NCI-H1694 (cell line): ENCODE measurements around the gene ABHD4.
A peak's percentile ranks its signal among the peaks of the same experiment; 100 is the strongest.
"Not testable (repeated sequence)": the region's sequence is repeated elsewhere in the genome, so short reads cannot be mapped to it uniquely, and the experiment has no call there.

ENCODE experiments used
- DNase-seq: peaks from one replicate; lab custom pipeline; 2025; lab: John Stamatoyannopoulos, UW

The ABHD4 gene, protein sequence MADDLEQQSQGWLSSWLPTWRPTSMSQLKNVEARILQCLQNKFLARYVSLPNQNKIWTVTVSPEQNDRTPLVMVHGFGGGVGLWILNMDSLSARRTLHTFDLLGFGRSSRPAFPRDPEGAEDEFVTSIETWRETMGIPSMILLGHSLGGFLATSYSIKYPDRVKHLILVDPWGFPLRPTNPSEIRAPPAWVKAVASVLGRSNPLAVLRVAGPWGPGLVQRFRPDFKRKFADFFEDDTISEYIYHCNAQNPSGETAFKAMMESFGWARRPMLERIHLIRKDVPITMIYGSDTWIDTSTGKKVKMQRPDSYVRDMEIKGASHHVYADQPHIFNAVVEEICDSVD

DNA sequence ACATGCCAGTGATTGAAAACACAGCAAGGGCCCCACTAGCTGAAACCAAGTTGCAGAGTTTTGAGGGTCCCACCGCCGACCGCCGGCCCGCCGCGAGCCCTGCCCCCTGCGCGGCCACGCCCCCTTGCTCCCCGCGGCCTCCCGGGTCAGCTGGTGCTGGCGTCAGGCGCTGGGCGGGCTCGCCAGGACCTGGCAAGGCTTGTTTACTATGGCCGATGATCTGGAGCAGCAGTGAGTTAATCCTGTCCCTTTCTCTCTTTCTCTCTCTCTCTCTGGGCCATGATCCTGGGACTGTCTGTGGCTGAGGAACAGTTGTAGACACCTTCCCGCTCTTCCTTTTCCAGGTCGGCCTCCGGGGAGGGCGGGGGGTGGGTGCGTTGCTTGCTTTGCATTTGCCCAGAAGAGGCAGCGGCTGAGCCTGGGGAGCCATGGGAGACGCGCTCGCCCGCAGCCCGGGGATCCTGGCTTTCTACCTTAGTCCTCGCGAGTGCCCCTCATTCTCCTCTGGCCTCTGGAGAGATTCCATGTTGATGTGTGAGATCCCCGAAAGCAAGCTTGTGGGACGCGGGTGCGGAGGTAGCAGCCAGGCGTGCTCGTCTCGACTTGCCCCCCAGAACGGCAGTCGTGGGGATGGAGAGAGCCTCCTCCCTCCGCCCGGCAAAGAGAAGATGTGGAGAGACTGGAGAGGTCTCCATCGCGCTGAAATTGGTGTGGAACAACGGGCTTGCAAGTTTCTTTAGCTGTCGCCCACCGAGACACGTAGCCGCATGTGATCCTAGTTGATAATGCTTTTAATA is at the start of gene ABHD4:
ABHD4 (plus strand) TSS at position 202 of the 797 bp plus-strand sequence; CDS start at position 209, 7 bp downstream.
- DNase-seq: no peak

DNA sequence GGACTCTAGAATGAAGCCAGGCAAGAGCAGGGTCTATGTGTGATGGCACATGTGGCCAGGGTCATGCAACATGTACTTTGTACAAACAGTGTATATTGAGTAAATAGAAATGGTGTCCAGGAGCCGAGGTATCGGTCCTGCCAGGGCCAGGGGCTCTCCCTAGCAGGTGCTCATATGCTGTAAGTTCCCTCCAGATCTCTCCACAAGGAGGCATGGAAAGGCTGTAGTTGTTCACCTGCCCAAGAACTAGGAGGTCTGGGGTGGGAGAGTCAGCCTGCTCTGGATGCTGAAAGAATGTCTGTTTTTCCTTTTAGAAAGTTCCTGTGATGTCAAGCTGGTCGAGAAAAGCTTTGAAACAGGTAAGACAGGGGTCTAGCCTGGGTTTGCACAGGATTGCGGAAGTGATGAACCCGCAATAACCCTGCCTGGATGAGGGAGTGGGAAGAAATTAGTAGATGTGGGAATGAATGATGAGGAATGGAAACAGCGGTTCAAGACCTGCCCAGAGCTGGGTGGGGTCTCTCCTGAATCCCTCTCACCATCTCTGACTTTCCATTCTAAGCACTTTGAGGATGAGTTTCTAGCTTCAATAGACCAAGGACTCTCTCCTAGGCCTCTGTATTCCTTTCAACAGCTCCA is 48.7 kb upstream of the ABHD4 start:
- DNase-seq: no peak

DNA sequence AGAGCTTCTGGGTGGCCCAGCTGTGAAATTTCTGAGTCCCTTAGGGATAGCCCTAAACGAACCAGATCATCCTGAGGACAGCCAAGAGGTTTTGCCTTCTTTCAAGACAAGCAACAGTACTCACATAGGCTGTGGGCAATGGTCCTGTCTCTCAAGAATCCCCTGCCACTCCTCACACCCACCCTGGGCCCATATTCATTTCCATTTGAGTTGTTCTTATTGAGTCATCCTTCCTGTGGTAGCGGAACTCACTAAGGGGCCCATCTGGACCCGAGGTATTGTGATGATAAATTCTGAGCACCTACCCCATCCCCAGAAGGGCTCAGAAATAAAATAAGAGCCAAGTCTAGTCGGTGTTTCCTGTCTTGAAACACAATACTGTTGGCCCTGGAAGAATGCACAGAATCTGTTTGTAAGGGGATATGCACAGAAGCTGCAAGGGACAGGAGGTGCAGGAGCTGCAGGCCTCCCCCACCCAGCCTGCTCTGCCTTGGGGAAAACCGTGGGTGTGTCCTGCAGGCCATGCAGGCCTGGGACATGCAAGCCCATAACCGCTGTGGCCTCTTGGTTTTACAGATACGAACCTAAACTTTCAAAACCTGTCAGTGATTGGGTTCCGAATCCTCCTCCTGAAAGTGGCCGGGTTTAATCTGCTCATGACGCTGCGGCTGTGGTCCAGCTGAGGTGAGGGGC is 48.0 kb upstream of the ABHD4 start:
- DNase-seq: no peak

DNA sequence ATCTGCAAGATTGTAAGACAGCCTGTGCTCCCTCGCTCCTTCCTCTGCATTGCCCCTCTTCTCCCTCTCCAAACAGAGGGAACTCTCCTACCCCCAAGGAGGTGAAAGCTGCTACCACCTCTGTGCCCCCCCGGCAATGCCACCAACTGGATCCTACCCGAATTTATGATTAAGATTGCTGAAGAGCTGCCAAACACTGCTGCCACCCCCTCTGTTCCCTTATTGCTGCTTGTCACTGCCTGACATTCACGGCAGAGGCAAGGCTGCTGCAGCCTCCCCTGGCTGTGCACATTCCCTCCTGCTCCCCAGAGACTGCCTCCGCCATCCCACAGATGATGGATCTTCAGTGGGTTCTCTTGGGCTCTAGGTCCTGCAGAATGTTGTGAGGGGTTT is 46.5 kb upstream of the ABHD4 start:
- no peak for DNase-seq

DNA sequence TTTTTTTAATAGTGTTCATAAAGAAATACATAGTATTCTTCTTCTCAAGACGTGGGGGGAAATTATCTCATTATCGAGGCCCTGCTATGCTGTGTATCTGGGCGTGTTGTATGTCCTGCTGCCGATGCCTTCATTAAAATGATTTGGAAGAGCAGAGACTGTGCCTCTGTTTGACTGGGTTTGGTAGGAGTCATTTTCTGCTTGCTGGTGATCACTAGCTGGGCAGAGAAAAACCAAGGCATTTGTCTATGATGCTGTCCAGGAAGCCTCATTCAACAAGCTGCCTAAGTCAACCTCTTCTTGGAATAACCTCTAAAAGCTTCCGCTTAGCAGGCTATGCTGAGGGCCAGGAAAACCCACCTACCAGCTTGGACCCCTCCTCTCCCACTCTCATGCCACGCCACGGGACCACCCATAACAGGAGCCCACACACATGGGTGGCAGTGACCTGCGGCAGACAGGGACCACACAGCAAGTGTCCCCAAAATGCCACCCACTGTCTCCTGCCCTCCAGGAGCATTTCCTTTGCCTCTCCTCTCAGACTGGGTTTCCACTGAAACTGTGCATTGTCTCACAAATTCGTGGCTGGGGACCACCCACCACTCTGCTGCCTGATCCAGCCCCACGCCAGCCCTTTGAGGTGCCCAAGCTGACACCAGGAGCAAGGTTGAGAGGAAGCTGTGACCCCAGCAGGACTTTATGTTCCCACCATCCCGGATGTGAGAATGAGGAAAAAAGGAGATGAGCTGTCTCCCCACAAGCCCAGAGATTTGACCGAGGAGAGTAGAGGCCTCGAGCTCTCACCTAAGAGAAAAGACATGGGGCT is 45.9 kb upstream of the ABHD4 start:
- no peak for DNase-seq

DNA sequence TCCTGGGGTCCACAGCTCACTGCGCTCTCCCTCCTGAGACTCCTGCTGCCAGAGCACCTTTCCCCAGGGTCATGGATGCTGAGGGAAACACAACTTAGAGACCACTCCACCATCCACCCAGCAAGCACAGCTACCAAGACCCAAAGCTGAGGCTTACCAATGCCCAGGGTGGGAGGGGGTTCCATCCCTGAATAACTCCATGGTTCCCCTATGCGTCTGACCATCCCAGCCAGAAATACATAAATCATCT is 45.3 kb upstream of the ABHD4 start:
- DNase-seq: no peak

DNA sequence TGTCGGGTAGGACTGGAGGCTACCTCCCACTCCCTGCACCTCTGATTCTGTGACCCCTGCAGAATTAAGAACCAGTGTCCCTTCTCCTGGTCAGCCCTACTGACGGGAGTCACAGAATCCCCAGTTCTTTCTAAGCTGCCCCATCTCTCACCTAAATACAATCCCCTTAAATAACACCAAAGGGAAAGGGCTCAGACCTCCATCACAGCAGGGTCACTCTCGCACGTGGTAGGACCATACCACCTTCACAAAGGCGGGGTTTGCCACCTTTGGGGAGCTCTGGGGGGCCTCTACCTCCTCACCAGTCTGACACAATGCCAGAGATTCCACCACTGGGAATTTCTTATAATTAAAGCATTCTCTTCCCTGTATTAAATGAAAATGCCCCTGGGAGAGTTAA is 44.7 kb upstream of the ABHD4 start:
- DNase-seq: no peak

DNA sequence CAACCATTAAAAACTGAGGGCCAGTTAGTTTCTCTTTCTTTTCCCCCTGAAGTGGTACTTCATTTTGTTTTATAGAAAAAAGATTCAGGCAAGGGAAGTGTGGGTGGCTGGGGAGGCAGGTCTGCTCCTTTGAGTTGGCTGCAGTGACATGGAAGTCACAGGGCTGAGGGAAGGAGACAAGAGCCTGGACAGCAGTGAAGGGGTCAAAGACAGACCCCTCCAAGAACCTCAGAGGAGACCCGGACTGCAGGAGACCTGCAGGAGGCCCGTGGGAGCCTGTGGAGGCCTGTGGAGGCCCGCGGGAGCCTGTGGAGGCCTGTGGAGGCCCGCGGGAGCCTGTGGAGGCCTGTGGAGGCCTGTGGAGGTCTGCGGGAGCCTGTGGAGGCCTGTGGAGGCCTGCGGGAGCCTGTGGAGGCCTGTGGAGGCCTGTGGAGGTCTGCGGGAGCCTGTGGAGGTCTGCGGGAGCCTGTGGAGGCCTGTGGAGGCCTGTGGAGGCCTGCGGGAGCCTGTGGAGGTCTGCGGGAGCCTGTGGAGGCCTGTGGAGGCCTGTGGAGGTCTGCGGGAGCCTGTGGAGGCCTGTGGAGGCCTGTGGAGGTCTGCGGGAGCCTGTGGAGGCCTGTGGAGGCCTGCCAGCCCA is 44.1 kb upstream of the ABHD4 start:
- not testable (repeated sequence) for DNase-seq

DNA sequence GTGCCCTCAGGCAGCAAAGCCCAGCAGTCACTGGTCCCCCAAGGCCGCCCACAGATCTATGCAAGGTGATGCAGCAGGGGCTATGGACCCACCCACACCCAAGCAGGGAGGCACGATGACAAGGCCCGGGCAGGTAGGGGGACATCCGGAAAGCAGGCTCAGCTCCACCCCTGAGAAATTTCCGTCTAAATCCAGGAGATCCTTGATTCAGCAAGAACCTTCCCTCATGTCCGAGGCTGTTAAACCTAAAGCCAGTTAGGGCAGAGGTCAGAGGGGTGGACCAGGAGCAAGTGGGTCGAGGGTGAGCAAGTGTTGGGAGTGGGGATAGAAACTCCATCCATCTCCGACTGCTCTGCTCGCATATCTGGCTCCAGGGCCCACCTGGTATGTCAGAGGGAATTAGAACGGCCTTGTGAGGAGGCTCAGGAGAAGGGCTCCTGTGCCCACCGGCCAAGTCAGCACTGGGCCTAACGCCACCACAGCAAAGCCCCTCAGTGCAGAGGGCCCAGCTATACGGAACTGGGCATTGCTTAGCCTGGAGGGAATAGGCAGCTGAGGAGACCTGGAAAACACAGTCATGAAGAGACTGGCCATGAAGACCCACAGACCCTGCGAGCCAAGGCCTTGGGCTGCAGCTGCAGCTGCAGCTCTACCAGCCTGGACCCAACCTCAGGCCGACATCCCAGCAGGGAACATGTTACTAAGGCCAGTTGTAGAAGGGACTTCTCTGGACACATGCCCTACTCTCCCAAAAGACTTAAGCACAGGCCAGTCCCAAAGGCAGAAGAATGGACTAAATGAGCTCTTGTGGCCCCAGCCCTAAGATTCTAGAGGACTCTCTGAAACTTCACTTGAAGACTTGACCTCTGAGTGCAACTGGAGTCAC is 43.4 kb upstream of the ABHD4 start:
- DNase-seq: no peak

DNA sequence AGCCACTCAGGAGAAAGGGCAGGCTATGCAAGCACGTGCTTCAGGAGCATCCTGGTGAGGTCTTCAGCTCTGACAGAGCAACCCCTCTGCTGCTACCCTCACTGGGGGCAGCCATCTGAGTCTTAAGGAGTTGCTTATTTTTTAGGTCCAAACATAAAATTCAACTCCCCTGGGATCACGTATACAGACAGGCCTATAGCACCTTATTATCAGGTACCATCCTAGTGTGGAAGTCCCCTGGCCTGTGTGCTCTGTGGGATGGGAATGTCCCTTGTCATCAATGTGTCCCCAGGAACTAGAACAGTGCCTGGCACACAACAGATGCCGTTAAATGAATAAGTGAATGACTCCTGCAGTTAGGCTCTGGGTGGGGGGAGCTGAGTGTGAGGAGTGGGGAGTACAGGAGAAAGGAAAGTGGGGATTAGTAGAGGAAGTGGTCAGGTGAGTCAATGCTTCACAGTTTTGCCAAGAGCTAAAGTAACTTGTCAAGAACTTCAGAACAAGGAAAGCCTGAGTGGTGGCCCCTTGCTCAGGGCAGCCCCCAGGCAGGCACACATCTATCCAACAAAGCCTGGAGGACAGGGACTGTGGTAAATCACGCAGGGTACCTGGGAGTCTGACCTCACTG is 42.6 kb upstream of the ABHD4 start:
- DNase-seq: no peak

DNA sequence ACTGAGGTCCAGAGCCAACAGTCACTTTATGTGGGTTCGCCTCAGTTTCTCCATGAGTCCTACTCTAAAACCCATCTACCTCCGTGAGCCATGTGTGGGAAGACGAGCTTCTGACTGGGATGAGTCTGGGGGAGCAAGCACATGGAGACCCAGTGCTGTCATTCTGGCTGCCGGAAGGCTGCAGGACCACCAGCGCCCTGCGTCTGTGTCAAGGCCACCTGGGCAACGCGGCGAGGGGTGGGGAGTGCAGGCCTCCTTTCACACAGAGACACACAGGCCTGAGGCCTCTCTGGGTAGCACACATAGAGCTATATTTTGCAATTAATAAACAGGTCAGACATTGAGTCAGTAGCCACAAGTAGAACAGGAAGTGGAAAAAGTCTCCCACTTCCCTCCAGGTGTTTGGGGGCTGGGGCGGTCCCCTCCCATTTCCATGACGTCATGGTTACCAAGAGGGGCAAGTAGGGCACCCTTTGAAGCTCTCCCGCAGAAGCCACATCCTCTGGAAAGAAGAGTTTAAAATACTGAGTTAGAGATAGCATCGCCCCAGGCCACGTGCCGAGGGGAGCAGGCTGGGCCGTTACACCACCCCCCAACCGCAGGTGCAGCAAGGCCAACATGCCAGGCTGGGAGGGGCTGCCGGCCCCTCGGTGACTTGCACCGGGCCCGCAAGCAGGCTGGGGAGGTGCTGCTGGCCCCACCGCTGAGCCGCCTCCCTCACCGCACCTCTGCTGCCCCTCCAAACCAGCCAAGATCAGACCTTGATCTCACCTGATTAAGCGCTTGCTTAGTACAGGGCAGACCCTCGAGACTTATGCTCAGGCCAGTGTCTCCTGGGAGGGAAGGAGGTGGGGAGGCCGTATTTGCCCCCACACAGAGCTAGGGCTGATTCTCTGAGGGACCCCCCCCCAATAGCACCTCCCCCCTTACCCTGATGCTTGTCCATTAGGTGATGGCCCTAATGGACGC is 41.8 kb upstream of the ABHD4 start:
- DNase-seq: no peak

DNA sequence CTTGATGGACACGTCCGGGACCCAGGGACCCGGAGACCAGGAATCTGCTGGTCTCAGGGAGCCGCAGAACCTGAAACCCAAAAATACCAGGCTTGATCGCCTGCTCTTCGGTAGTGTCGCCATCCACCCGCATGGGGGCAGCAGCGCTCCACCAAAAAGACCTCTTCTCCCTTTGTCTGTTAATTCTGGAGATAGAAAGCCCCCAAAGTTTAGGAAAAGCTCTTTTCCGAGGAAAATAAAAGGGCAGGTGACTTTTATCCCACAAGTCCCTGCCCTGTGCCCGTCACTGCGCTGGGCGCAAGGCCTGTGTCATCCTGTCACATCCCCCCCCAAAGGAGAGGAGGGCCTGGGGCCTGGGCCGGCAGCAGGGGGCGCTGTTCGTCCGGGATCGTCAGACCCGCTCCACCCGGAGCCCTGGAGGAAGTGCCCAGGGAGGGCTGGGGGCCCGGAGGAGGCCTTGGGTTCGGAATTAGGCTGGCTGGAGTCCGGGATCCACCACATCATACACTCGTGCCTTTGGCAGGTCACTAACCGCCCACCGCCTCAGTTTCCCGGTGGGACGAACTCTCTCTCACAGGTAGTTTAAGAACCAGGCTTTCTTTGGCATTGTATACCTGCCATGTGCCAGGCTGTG is 41.0 kb upstream of the ABHD4 start:
- peak; percentile 59 for DNase-seq

DNA sequence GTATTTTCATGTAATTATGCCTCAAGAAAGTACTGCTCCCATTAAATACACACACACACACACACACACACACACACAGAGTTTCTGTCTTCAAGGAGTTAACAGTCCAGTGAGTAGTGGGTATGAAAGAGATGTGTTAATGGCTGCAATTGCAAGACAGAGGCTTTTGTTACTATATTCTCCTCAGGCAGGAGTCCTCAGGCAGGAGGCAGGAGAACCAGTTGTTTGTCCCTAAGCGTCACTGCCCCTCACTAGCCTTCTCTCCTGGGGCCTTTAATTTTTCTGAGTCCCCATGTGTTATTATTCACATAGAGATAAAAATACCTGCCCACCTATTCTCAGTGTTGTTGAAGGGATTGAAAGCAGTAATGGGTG is 40.3 kb upstream of the ABHD4 start:
- no peak for DNase-seq

DNA sequence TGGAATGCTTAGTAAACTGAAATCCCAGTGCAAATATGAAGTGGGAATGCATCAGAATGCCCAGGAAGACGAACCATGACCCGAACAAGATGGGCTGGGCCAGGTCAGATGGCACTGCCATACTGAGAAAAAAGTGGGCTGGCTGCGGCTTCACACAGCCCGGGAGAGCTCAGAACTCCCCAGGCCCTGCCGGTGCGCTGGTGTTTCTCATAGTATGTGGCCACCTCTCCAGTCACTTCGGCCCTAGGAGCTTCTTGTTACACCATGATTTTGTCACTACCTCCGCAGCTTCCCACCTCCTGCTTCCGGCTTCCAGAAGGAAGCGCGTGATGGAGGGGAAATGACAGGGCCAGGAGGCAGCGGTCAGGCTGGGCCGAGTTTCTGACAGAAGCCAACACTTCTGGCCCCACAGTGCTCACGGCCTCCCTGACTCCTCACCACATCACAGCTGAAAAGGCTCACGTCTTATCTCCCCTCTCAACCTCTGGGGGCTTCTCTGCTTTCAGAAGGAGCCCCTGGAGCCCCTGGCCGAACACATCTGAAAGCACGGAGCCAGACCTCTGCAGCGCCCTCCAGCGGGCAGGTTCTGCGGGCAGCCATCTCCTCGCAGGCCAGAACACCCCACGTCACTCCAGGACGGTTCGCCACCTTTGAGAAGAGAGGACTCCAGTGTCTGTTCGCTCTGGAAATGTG is 39.7 kb upstream of the ABHD4 start:
- no peak for DNase-seq

DNA sequence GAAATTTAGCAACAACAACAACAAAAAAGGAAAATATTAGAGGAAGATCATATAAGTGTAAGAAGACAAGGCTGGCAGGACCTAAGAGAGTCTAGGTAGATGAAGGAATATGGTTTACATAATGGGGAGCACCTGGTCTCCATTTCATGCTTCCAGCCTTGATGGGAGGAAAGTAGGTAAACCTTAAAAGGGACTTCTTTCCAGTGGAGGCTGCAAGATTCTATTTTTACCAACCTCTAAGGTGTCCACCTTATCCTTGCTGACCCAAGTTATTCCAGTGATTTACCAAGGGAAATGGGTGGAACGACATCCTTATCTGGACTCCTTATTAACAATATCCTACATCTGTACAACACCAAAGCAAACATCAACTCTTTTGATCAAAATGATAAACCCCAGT is 39.1 kb upstream of the ABHD4 start:
- DNase-seq: no peak

DNA sequence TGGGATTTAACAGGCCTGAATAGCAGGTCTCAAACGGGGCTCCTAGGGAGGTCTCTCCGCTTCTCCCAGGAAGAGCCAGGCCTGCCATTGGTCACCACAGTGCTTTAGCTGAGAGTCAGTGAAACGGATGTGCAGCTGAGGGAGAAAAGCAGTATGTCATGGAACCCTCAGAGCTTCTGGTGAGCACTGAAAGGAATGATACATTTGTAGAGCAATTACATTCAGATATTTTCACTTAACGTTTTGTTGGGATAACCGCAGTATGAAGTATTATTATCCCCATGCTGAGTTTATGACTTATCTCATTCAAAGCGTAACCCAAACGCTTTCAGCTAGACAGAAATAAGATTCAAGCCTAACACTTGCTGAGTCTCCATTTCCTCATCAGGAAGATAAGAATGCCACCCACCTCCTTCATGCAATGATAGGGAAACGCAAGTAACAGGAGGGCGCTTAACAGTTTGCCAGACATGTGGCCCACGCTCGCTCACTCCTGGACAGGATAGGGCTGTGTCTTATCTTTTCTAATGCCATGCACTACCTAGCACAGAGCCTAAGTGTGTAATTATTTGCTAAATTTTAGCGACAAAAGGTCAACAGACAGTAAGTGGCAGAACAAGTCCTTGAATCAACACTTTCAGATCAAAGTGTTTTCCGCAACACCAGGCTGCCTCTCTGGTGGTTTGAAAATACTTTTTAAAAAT is 37.3 kb upstream of the ABHD4 start:
- no peak for DNase-seq

DNA sequence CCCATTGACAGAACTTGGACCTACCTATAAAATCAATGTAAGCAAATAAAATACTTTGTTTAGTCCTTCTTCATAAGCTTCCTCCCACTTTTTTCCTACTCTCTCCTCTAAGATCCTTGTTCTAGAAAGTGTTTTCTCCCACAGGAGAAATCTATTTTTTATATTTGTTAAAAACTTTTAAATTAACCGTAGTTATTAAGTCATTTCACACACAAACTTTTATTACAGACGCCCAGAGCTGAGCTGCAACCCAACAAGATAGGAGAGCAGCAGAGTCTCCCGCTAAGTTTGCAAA is 36.8 kb upstream of the ABHD4 start:
- no peak for DNase-seq
